Smooth muscle cell (in vitro differentiated cells): ENCODE results near the gene ENO1. TPM values are rescaled to one million over a fixed set of nuclear protein-coding genes. Genes with fewer than 3 reads are reported as not detected.

Source experiments
- DNase-seq: peaks from one replicate; lab custom pipeline; 2025; ENCODE audit not compliant: unreplicated experiment; lab: John Stamatoyannopoulos, UW
- H2AFZ ChIP-seq: fragments of 200-600 bp; sonication (generic); 2 replicates; pipeline ENCODE4 v1.6.0; 2016; ENCODE audit warnings: antibody characterized with exemption, low read depth, mild to moderate bottlenecking
- H3F3A ChIP-seq: fragments of 200-600 bp; sonication (generic); 2 replicates; pipeline ENCODE4 v1.6.0; 2017; ENCODE audit warnings: antibody characterized with exemption, low read depth
- H3K27ac ChIP-seq: fragments of 200-600 bp; sonication (generic); 2 replicates; pipeline ENCODE4 v1.5.1; 2016; ENCODE audit warnings: low read depth, mild to moderate bottlenecking
- H3K27me3 ChIP-seq: fragments of 200-600 bp; sonication (generic); 2 replicates; pipeline ENCODE4 v1.6.1; 2016; ENCODE audit warnings: low read depth, mild to moderate bottlenecking
- H3K36me3 ChIP-seq: fragments of 200-600 bp; sonication (generic); 2 replicates; pipeline ENCODE4 v1.5.1; 2016; ENCODE audit warnings: low read depth
- H3K4me1 ChIP-seq: fragments of 200-600 bp; sonication (generic); 2 replicates; pipeline ENCODE4 v1.5.1; 2016; ENCODE audit warnings: low read depth
- H3K4me2 ChIP-seq: fragments of 200-600 bp; sonication (generic); 2 replicates; pipeline ENCODE4 v1.6.0; 2016; ENCODE audit warnings: mild to moderate bottlenecking
- H3K4me3 ChIP-seq: fragments of 200-600 bp; sonication (generic); 2 replicates; pipeline ENCODE4 v1.5.1; 2016; ENCODE audit warnings: mild to moderate bottlenecking
- H3K79me2 ChIP-seq: fragments of 200-600 bp; sonication (generic); 2 replicates; pipeline ENCODE4 v1.6.0; 2016; ENCODE audit warnings: low read depth, mild to moderate bottlenecking
- H3K9ac ChIP-seq: fragments of 200-600 bp; sonication (generic); 2 replicates; pipeline ENCODE4 v1.6.0; 2016; ENCODE audit warnings: low read depth
- H3K9me3 ChIP-seq: fragments of 200-600 bp; sonication (generic); replicated peaks from 2 replicates; pipeline ENCODE4 v1.5.1; 2016; ENCODE audit warnings: low read depth
- H4K20me1 ChIP-seq: fragments of 200-600 bp; sonication (generic); 2 replicates; pipeline ENCODE4 v1.6.0; 2016; ENCODE audit warnings: low read depth
- WGBS: methylation state at CpG from one replicate; pipeline ENCODE4 v1.1.7; 2016; ENCODE audit warnings: low lambda C conversion rate; 5-methylcytosine and 5-hydroxymethylcytosine counted together
- polyA plus RNA-seq: library from polyadenylated mRNA; unstranded; fragments of >200 nt; fragmentation: Nextera tagmentation; extraction: Ambion mirVana; gene quantifications from 2 replicates; pipeline ENCODE4 v1.2.1, GENCODE V29; 2016
- total RNA-seq: library from RNA; depleted of rRNA; stranded (reverse); fragments of >200 nt; gene quantifications from 2 replicates; pipeline ENCODE4 v1.2.3, GENCODE V29; 2014
- TF ChIP-seq, protein P1 (sequence below): fragments of 200-600 bp; sonication (generic); IDR thresholded peaks from 2 replicates; pipeline ENCODE4 v1.5.1; 2017; ENCODE audit warnings: borderline replicate concordance, mild to moderate bottlenecking, antibody characterized with exemption; ENCODE audit not compliant: insufficient read depth, poor library complexity, severe bottlenecking

Gene ENO1
- total and polyA plus RNA-seq, 2 experiments from 2014 or later, result 1,276 to 2,235 TPM

DNA sequence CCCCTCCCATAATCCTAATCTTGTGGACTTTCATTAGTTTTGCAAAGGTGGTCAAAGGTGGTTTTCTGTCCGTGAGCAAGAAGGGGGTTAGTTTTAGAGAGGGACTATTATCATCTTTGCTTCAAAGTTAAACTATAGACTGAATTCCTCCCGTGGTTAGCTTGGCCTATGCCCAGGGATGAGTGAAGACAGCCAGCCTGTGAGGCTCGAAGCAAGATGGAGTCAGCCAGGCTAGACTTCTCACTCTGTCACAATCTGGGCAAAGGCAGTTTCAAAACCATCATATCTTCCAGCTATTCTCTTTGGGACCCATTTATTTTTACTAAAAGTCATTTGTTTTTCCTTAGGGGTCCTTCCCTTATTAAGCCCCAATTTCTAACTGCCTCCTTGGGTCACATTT is 12.9 kb upstream of the ENO1 start:
- Histone ChIP-seq H3K36me3 (no peaks in the 10 kb centered on the region), H3K27me3 (no peaks in the 10 kb centered on the region), H3K9ac (no peak overlapping the region), H3K27ac (no peak overlapping the region), H3K4me1 (peaks cover 4% of the 10 kb centered on the region), H3K4me2 (no peak overlapping the region), H3K79me2 (no peaks in the 10 kb centered on the region), H2AFZ (no peak overlapping the region), H3K9me3 (no peaks in the 10 kb centered on the region), H4K20me1 (no peaks in the 10 kb centered on the region), H3K4me3 (no peak overlapping the region), H3F3A (no peaks in the 10 kb centered on the region)
- WGBS, result 84% methylated on average over 3 of the region's 3 CpGs
- no peak for DNase-seq
- TF ChIP-seq, protein P1, sequence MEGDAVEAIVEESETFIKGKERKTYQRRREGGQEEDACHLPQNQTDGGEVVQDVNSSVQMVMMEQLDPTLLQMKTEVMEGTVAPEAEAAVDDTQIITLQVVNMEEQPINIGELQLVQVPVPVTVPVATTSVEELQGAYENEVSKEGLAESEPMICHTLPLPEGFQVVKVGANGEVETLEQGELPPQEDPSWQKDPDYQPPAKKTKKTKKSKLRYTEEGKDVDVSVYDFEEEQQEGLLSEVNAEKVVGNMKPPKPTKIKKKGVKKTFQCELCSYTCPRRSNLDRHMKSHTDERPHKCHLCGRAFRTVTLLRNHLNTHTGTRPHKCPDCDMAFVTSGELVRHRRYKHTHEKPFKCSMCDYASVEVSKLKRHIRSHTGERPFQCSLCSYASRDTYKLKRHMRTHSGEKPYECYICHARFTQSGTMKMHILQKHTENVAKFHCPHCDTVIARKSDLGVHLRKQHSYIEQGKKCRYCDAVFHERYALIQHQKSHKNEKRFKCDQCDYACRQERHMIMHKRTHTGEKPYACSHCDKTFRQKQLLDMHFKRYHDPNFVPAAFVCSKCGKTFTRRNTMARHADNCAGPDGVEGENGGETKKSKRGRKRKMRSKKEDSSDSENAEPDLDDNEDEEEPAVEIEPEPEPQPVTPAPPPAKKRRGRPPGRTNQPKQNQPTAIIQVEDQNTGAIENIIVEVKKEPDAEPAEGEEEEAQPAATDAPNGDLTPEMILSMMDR, result no peak

DNA sequence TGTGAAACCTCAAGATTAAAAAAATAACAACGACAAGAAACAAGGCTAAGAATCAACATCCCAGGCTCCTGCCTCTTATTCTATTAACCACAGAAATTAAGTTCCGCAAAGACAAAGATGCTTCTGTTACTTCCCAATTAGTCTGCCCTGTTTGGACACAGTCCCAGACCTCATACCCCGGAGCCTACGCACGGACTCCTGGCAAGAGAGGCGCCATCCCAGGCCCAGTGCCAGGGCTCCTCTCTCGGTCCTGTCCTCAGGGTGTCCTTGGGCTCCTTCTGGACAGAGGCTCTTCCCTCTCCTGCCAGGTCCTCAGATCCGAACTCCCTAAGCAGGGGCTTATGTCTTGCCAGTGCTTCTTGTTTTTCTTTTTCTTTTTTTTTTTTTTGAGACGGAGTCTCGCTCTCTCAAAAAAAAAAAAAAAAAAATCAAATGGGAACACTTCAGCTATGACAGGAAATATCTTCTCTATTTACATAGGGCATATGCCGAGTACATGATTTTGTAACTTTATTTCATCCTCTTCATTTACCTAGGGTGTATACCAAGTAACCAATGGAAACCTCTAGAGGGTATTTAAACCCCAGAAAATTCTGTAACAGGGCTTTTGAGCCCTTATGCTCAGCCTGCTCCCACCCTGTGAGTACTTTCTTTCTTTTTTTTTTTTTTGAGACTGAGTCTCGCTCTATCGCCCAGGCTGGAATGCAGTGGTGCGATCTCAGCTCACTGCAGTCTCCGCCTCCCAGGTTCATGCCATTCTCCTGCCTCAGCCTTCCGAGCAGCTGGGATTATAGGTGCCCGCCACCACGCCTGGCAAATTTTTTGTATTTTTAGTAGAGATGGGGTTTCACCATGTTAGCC is 11.7 kb upstream of the ENO1 start:
- Histone ChIP-seq H3K27me3 (no peaks in the 10 kb centered on the region), H3K9me3 (no peaks in the 10 kb centered on the region), H3K27ac (peak overlapping the region; percentile 59), H4K20me1 (no peaks in the 10 kb centered on the region), H3K79me2 (no peaks in the 10 kb centered on the region), H3K9ac (peak overlapping the region; percentile 15), H3K4me1 (peaks cover 4% of the 10 kb centered on the region), H3K36me3 (no peaks in the 10 kb centered on the region), H3F3A (no peaks in the 10 kb centered on the region), H3K4me3 (peak overlapping the region; percentile 17), H3K4me2 (peak overlapping the region; percentile 75), H2AFZ (no peak overlapping the region)
- no peak for DNase-seq
- 55% methylated on average over 18 of the region's 18 CpGs for WGBS
- TF ChIP-seq, protein P1, result no peak

DNA sequence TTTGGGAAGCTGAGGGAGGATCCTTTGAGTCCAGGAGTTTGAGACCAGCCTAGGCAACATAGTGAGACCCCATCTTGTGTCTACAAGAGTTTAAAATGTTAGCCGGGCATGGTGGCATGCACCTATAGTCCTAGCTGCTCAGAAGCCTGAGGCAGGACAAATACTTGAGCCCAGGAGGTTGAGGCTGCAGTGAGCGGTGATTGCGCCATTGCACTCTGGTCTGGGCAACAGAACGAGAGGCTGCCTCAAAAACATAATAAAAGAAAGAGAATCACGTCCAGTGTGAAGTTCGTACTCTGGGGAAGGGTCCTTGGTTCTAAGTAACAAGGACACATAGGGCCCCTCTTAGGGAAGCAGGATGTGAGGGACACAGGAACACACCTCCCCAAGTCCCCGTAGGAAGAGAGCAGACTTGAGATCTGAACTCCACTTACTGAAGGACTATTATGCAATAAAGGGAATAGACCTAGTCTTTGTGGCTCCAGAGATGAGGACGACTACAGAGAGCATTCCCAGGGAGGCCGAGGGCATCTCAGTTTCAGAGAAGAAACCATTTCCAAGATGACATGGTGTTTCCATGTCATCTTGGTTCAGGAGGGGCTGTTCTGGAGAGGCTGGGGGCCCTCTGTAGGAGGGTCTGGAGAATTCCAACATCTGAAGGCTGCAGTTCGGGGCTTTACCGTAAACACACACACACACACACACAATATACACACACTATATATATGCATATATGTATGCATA is 10.8 kb upstream of the ENO1 start:
- Histone ChIP-seq H3K27ac (peak overlapping the region; percentile 59), H3K36me3 (no peaks in the 10 kb centered on the region), H2AFZ (peak overlapping the region; percentile 64), H4K20me1 (no peaks in the 10 kb centered on the region), H3K79me2 (no peaks in the 10 kb centered on the region), H3F3A (no peaks in the 10 kb centered on the region), H3K27me3 (no peaks in the 10 kb centered on the region), H3K4me1 (peaks cover 4% of the 10 kb centered on the region), H3K4me2 (peak overlapping the region; percentile 75), H3K4me3 (no peak overlapping the region), H3K9me3 (no peaks in the 10 kb centered on the region), H3K9ac (no peak overlapping the region)
- no peak for DNase-seq
- TF ChIP-seq, protein P1, result no peak
- WGBS, result 72% methylated on average over 11 of the region's 11 CpGs
